Raji (cell line): Measurements from ENCODE around the gene PDZD2.

ENCODE experiments used
- POLR2A ChIP-seq: IDR thresholded peaks from 2 replicates; pipeline ENCODE4 v1.6.1; 2011; ENCODE audit warnings: low read depth, low read length, control low read depth; ENCODE audit not compliant: insufficient read depth

The PDZD2 gene

GRCh38 chr5:31663519-31663918 lies 24.6 kb downstream of the PDZD2 start:
- no peak for TF ChIP-seq POLR2A

- TF ChIP-seq POLR2A, result no peak
Observed at GRCh38 chr5:31664566-31664965, 25.6 kb downstream of the PDZD2 start.

- no peak for TF ChIP-seq POLR2A
Observed at GRCh38 chr5:31671339-31671741, 32.4 kb downstream of the PDZD2 start.

- TF ChIP-seq POLR2A, result no peak
Observed at GRCh38 chr5:31674371-31674951, 35.5 kb downstream of the PDZD2 start.

GRCh38 chr5:31675472-31675871 lies 36.5 kb downstream of the PDZD2 start:
- no peak for TF ChIP-seq POLR2A

- TF ChIP-seq POLR2A, result no peak
Observed at GRCh38 chr5:31678180-31678579, 39.2 kb downstream of the PDZD2 start.

GRCh38 chr5:31680528-31680927 lies 41.6 kb downstream of the PDZD2 start:
- TF ChIP-seq POLR2A, result no peak

- TF ChIP-seq POLR2A, result no peak
Observed at GRCh38 chr5:31682025-31682424, 43.1 kb downstream of the PDZD2 start.

GRCh38 chr5:31682851-31683250 lies 43.9 kb downstream of the PDZD2 start:
- no peak for TF ChIP-seq POLR2A

- TF ChIP-seq POLR2A, result no peak
Observed at GRCh38 chr5:31688515-31689092, 49.7 kb downstream of the PDZD2 start.

- TF ChIP-seq POLR2A, result no peak
Observed at GRCh38 chr5:31692561-31693221, 53.8 kb downstream of the PDZD2 start.

GRCh38 chr5:31698673-31699072 lies 59.7 kb downstream of the PDZD2 start:
- no peak for TF ChIP-seq POLR2A

GRCh38 chr5:31701642-31702299 lies 62.8 kb downstream of the PDZD2 start:
- no peak for TF ChIP-seq POLR2A

GRCh38 chr5:31702712-31703111 lies 63.8 kb downstream of the PDZD2 start:
- no peak for TF ChIP-seq POLR2A

GRCh38 chr5:31703757-31704156 lies 64.8 kb downstream of the PDZD2 start:
- no peak for TF ChIP-seq POLR2A

GRCh38 chr5:31706186-31706585 lies 67.3 kb downstream of the PDZD2 start:
- TF ChIP-seq POLR2A, result no peak

- TF ChIP-seq POLR2A, result no peak
Observed at GRCh38 chr5:31707329-31707728, 68.4 kb downstream of the PDZD2 start.

GRCh38 chr5:31708089-31708488 lies 69.2 kb downstream of the PDZD2 start:
- no peak for TF ChIP-seq POLR2A
